Fibroblast of lung (primary cell): ENCODE results near the gene TRERF1.

Source experiments
- CTCF ChIP-seq, 2 donors: IDR thresholded peaks in 1 of 2; conservative IDR thresholded peaks in 1 of 2; 1 replicate in 1 of 2; 2 replicates in 1 of 2; pipeline ENCODE4 v1.5.1; 2011 to 2012; ENCODE audit warnings: low read length in 2 of 2, control low read depth in 1 of 2, inconsistent platforms in 1 of 2, low read depth in 1 of 2, mild to moderate bottlenecking in 1 of 2
- EZH2 ChIP-seq: IDR thresholded peaks from 2 replicates; pipeline ENCODE4 v1.5.1; 2012; ENCODE audit warnings: low read length, control low read depth, mild to moderate bottlenecking; ENCODE audit errors: missing control alignments

GRCh38 chr6:42295677-42296076 lies 156.0 kb downstream of the TRERF1 start:
- TF ChIP-seq CTCF (conservative IDR thresholded peaks at IDR 0.05 in 1 of 2, IDR thresholded peaks at IDR 0.05 in 1 of 2; ENCODE audit: low read depth in 1 of 2, low read length in 2 of 2): no peak
- TF ChIP-seq EZH2: no peak
